Parathyroid adenoma (tissue), 2 donors: ENCODE measurements around the gene DAO.

Experiments
- H2AFZ ChIP-seq: fragments of 300-600 bp; sonication (generic); one replicate; pipeline ENCODE4 v1.7.0; 2017; ENCODE audit warnings: antibody characterized with exemption, mild to moderate bottlenecking
- H3K27ac ChIP-seq: fragments of 300-600 bp; sonication (generic); one replicate; pipeline ENCODE4 v1.7.0; 2017
- H3K27me3 ChIP-seq: fragments of 300-600 bp; sonication (generic); one replicate; pipeline ENCODE4 v1.7.0; 2017; ENCODE audit warnings: low read length; ENCODE audit not compliant: control insufficient read depth, insufficient read depth
- H3K36me3 ChIP-seq: fragments of 300-600 bp; sonication (generic); one replicate; pipeline ENCODE4 v1.7.0; 2017; ENCODE audit warnings: low read length; ENCODE audit not compliant: control insufficient read depth, insufficient read depth
- H3K4me1 ChIP-seq: fragments of 300-600 bp; sonication (generic); one replicate; pipeline ENCODE4 v1.7.0; 2017; ENCODE audit warnings: control low read depth
- H3K4me2 ChIP-seq: fragments of 300-600 bp; sonication (generic); one replicate; pipeline ENCODE4 v1.7.0; 2017; ENCODE audit warnings: low read length
- H3K4me3 ChIP-seq: fragments of 300-600 bp; sonication (generic); one replicate; pipeline ENCODE4 v1.7.0; 2017; ENCODE audit warnings: low read depth, low read length
- H3K79me2 ChIP-seq: fragments of 300-600 bp; sonication (generic); one replicate; pipeline ENCODE4 v1.7.0; 2017; ENCODE audit warnings: control low read depth
- H3K9ac ChIP-seq: fragments of 300-600 bp; sonication (generic); one replicate; pipeline ENCODE4 v1.7.0; 2017; ENCODE audit warnings: mild to moderate bottlenecking
- H3K9me3 ChIP-seq: fragments of 300-600 bp; sonication (generic); one replicate; pipeline ENCODE4 v1.7.0; 2017; ENCODE audit warnings: low read length; ENCODE audit not compliant: control insufficient read depth
- TF ChIP-seq, protein P1 (sequence below): fragments of 300-600 bp; sonication (generic); IDR thresholded peaks from one replicate; pipeline ENCODE4 v1.7.0; 2017; ENCODE audit warnings: antibody characterized with exemption, mild to moderate bottlenecking
- donor health status: primary hyperparathyroidism.

DAO gene

DNA sequence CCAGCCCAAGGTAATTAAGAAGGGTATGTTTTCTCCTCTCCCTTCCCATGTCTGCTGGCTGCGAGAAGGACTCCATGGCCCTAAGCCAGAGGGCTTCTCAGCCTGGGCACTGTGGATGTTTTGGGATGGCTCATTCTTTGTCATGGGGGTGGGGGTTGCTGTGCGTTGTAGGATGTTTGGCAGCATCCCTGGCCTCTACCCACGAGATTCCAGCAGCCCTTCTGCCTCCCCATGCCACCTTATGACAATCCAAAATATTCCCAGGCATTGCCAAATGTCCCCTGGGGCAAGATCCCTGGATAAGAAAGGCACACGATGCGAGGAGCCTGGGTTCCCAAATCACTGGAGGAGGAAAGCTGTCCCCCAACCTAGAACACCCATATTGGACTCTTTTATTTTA, 36.4 kb downstream of the DAO start:
- H3K4me3 ChIP-seq = no peak overlapping the region
- no peak overlapping the region for H3K9ac ChIP-seq
- H2AFZ ChIP-seq = no peak overlapping the region
- no peaks in the 10 kb centered on the region for H3K36me3 ChIP-seq
- H3K4me2 ChIP-seq = no peak overlapping the region
- no peaks in the 10 kb centered on the region for H3K9me3 ChIP-seq
- H3K27me3 ChIP-seq = no peaks in the 10 kb centered on the region
- TF ChIP-seq, protein P1, sequence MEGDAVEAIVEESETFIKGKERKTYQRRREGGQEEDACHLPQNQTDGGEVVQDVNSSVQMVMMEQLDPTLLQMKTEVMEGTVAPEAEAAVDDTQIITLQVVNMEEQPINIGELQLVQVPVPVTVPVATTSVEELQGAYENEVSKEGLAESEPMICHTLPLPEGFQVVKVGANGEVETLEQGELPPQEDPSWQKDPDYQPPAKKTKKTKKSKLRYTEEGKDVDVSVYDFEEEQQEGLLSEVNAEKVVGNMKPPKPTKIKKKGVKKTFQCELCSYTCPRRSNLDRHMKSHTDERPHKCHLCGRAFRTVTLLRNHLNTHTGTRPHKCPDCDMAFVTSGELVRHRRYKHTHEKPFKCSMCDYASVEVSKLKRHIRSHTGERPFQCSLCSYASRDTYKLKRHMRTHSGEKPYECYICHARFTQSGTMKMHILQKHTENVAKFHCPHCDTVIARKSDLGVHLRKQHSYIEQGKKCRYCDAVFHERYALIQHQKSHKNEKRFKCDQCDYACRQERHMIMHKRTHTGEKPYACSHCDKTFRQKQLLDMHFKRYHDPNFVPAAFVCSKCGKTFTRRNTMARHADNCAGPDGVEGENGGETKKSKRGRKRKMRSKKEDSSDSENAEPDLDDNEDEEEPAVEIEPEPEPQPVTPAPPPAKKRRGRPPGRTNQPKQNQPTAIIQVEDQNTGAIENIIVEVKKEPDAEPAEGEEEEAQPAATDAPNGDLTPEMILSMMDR = no peak
- no peak overlapping the region for H3K27ac ChIP-seq
- H3K4me1 ChIP-seq = no peaks in the 10 kb centered on the region
- no peaks in the 10 kb centered on the region for H3K79me2 ChIP-seq

DNA sequence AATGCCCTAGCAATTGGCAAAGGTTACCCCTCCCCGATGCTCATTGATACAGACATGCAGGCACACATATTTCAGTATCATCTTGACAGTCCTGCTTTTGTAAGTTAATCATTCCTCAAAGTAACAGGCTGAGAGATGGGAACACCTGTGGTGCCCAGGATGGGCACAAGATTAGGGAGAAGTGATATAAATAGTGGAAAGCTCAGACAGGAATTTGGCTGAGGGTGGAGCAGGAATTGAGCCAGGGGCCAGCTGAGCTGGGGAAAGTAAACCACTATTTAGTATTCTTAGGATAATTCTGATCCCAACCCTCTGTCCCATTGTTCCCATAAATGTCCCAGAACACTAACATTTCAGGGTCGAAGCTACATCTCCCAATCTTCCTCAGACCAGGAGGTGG, 38.3 kb downstream of the DAO start:
- no peak overlapping the region for H3K4me2 ChIP-seq
- H3K36me3 ChIP-seq = no peaks in the 10 kb centered on the region
- no peaks in the 10 kb centered on the region for H3K79me2 ChIP-seq
- H3K27me3 ChIP-seq = no peaks in the 10 kb centered on the region
- H3K4me1 ChIP-seq = no peaks in the 10 kb centered on the region
- H3K4me3 ChIP-seq = no peak overlapping the region
- TF ChIP-seq, protein P1 = no peak
- H3K9me3 ChIP-seq = no peaks in the 10 kb centered on the region
- H2AFZ ChIP-seq = no peak overlapping the region
- no peak overlapping the region for H3K9ac ChIP-seq
- no peak overlapping the region for H3K27ac ChIP-seq

GRCh38 chr12:108918960-108919642, 39.2 kb downstream of the DAO start:
- no peaks in the 10 kb centered on the region for H3K27me3 ChIP-seq
- no peaks in the 10 kb centered on the region for H3K4me1 ChIP-seq
- H2AFZ ChIP-seq = no peak overlapping the region
- no peak overlapping the region for H3K4me2 ChIP-seq
- H3K9ac ChIP-seq = no peak overlapping the region
- no peaks in the 10 kb centered on the region for H3K36me3 ChIP-seq
- no peaks in the 10 kb centered on the region for H3K79me2 ChIP-seq
- no peaks in the 10 kb centered on the region for H3K9me3 ChIP-seq
- no peak overlapping the region for H3K27ac ChIP-seq
- H3K4me3 ChIP-seq = no peak overlapping the region
- TF ChIP-seq, protein P1 = no peak

DNA sequence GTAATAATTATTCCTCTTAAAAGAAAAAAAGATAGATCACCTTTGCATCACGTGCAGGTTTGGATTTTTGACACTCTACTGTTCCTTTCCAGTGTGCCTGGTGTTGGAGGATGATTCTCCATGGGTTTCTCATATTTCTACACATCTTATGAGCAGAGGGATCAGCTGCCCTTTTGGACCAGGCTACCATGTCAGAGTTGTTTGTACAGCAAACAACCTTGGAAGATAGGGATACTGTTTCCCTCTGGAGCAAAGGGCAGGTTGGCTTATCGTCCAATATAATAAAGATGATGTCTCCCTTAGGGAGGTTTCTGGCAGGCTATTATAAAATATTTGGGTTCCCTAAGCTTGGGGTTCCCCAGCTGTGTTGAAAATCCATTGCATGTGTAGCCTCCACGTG, 42.1 kb downstream of the DAO start:
- no peak overlapping the region for H3K4me2 ChIP-seq
- H3K9me3 ChIP-seq = no peaks in the 10 kb centered on the region
- no peak overlapping the region for H3K27ac ChIP-seq
- no peaks in the 10 kb centered on the region for H3K4me1 ChIP-seq
- H3K27me3 ChIP-seq = no peaks in the 10 kb centered on the region
- H3K36me3 ChIP-seq = no peaks in the 10 kb centered on the region
- no peak overlapping the region for H3K9ac ChIP-seq
- TF ChIP-seq, protein P1 = no peak
- H2AFZ ChIP-seq = no peak overlapping the region
- H3K4me3 ChIP-seq = no peak overlapping the region
- no peaks in the 10 kb centered on the region for H3K79me2 ChIP-seq

DNA sequence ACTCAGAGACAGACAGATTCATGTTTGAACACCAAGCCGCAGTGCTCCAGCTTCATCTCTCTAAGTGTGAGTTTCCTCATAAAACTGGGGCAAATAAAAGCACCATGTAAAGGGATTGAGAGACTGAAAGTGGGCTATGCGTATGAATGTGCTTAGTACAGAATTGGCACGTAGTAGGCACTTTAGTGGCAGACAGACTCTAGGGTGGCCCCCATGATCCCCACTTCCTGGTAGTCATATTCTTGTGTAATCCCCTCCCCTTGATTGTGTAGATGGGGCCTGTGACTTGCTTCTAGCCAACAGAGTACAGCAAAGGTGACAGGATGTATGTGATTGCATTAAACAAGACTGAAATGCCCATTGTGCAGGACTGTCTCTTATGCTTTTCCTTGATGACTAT, 43.0 kb downstream of the DAO start:
- no peak overlapping the region for H3K4me2 ChIP-seq
- H3K27ac ChIP-seq = no peak overlapping the region
- no peaks in the 10 kb centered on the region for H3K4me1 ChIP-seq
- no peak overlapping the region for H3K9ac ChIP-seq
- no peaks in the 10 kb centered on the region for H3K36me3 ChIP-seq
- no peak overlapping the region for H2AFZ ChIP-seq
- TF ChIP-seq, protein P1 = no peak
- no peaks in the 10 kb centered on the region for H3K27me3 ChIP-seq
- H3K4me3 ChIP-seq = no peak overlapping the region
- H3K79me2 ChIP-seq = no peaks in the 10 kb centered on the region
- no peaks in the 10 kb centered on the region for H3K9me3 ChIP-seq
